ENCODE results near the gene THSD7A.

Gene THSD7A

GRCh38 chr7:11807000-11807399 lies 25.0 kb downstream of the THSD7A start:
- no peak for DNase-seq

DNA sequence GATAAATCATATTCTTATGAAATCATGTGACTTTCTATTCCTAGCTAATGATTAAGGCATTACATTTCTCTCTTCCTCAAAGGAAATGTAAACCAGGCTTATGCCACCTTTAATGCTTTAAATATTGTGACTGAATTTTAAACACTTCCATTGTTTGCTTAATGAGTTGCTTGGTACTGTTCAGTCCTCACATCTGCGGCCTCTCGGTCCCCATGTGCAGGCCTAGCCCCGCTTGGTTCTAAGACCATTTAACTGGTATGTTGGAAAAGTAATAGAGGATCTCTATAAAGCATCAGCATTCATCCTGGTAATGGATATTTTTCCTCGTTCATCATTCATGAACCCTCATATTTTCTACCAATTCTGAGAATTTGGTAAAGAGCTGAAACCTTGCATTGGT lies 27.4 kb downstream of the THSD7A start:
- no peak for DNase-seq

GRCh38 chr7:11795231-11795630 lies 36.8 kb downstream of the THSD7A start:
- DNase-seq = no peak

- no peak for DNase-seq
Measured at GRCh38 chr7:11792166-11792565, 39.8 kb downstream of the THSD7A start.

GRCh38 chr7:11788568-11788967 lies 43.4 kb downstream of the THSD7A start:
- no peak for DNase-seq

DNA sequence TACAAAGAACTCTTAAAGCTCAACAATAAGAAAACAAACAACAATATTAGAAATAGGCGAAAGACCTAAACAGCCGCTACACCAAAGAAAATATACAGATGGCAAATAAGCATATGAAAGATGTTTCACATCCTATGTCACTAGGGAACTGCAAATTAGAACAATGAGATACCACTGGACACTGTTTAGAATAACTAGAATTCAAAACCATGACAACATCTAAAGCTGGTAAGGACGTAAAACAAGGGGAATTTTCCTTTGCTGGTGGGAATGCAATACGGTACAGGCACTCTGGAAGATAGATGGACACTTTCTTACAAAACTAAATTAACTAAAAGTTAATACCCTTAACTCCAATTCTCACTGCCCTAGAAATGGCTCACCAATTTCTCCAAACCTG lies 44.5 kb downstream of the THSD7A start:
- no peak for DNase-seq

- DNase-seq = no peak
Measured at GRCh38 chr7:11786186-11786585, 45.8 kb downstream of the THSD7A start.

DNA sequence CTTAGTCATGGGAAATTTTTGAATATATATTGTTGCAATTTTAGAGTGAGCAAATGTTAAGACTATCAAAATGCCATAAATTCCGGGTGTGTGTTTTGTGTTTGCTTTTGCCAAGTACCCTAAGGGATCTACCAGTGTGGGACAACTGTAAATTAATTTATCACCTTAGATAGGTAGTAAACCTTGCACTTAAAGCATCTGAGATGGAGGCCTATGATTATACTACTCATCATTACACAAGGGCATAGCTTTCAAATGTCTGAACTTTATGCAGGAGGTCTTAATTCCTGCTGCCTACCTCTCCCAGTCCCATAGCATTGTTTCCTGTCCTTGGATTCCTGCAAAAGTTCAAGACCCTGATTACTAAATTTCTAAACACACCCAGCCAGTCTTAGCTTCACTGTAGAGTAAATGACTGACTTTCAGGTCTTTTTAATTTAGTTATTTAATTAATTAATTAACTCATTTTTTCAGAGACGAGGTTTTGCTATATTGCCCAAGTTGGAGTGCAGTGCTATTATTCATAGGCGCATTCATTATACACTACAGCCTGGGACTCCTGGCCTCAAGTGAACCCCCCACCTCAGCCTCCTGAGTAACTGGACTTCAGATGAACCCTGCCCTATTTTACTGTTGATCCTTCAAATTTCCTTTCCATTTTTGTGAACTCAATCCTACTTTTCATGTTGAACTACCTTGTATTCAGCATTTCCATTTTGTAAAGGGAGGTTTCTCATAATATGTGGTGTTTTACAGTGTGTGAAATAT lies 47.0 kb downstream of the THSD7A start:
- no peak for DNase-seq

GRCh38 chr7:11779864-11780674 lies 51.9 kb downstream of the THSD7A start:
- no peak for DNase-seq

GRCh38 chr7:11776039-11776438 lies 56.0 kb downstream of the THSD7A start:
- DNase-seq = no peak

DNA sequence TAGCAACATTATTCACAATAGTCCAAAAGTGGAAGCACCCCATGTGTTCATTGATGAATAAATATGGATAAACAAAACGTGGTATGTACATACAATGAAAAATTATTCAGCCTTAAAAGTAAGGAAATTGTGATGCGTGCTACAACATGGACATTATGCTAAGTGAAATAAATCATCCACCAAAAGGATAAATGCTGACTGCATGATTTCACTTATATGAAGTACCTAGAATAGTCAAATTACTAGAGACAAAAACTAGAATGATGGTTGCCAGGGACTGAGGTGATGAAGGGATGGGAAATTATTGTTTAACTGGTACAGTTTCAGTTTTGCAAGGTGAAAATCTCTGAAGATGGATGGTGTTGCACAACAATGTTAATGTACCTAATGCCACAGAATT lies 56.6 kb downstream of the THSD7A start:
- DNase-seq = no peak

GRCh38 chr7:11768263-11768662 lies 63.7 kb downstream of the THSD7A start:
- DNase-seq = no peak

- DNase-seq = no peak
Measured at GRCh38 chr7:11767148-11767547, 64.8 kb downstream of the THSD7A start.

DNA sequence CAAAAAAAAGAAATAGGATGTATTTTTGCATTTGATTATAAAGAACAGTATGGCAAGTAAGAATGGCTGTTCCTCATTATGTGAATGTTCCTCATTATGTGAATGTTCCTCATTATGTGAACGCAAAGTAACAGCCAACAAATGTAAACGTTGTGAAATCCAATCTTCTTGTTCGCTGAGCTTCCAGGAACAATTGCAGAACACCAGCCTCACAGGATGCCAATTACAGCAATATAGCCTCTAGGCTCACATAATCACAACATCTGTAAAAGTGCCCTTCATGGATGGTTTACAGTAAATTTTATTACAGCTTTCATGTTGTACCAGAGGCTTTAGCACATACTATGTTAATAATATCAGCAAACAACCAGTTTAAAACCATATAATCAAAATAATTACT lies 71.6 kb downstream of the THSD7A start:
- peak; percentile 33 for DNase-seq

DNA sequence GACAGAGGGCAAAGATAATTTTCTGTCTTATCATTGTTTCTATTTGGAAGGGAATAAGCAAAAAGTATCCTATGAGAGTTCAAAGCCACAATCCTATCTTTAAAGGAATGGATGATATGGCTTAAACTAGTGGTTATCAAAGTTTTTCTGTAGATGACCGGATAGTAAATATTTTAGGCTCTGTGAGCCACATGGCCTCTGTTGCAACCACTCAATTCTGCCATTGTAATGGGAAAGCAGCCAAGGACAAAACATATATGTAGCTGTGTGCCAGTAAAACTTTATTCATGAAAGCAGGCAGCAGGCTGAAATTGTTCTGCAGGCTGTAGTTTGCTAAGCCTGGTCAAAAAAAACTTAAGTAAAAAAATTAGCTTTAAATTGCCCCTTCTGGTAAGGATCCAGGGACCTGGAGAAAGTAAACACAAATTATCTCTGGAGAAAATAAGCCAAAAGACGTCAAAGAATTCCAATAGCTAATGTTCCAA lies 73.3 kb downstream of the THSD7A start:
- no peak for DNase-seq

DNA sequence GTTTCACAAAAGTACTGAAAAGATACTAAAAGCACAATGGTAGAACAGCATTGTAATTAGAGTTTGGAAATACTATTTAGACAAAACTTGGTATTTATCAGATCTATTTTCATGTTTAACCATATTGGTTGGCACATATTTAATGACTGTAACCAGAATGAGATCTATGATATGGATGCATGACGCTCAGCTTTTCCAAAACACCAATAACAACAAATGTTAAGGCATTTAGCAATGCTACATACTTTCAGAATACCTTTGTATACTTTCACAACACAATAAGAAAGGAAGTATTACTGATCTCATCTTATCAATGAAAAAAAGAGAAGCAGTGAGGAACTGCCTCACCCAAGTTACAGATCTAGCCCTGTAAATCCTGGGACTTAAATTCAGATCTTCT lies 74.8 kb downstream of the THSD7A start:
- DNase-seq = no peak

- DNase-seq = no peak
Measured at GRCh38 chr7:11754933-11755332, 77.1 kb downstream of the THSD7A start.

DNA sequence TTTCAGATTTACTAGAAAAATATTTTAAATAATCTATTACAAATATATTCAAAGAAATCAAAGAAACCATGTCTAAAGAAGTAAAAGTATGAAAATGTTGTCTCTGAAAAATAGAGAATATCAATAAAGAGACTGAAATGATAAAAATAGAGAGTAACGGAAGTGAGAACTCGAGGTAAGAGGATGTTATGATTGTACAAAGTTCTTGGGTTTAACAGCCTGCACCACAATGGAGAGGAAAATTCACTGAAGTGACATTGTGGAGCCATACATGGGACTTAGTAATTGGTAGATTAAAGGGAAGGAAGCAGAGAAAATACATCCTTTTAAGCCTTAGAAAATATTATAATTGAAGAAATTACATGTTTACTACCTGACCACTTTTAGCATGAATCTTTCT lies 77.9 kb downstream of the THSD7A start:
- DNase-seq = no peak

GRCh38 chr7:11753433-11753832 lies 78.6 kb downstream of the THSD7A start:
- no peak for DNase-seq

DNA sequence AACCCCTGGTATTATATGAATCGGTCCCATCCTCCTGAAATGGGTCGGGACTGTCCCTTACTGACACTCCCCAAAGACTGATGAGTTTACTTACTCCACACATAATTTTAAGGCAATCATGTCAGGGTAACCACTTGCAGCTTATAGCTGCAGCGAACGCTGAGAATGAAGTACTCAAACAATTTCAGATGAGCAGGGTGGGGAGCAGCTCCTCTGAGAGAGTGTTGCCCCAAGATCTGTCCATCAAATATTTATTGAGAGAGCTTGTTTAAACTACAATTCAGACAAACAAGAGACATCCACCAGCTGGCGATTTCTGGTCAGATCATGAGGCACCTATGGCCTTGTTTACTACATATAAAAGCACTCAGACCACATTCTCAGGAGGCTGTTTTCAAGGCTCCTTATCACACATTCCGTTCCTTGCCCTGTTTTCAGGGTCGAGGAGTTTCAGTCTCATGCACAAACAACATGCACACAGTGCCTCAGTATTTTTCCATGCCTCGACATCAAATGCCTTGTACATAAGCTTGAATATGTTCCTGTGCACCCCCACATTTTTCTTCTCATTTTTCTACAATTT lies 80.1 kb downstream of the THSD7A start:
- DNase-seq = no peak

- DNase-seq = no peak
Measured at GRCh38 chr7:11751315-11751714, 80.7 kb downstream of the THSD7A start.

GRCh38 chr7:11750191-11750590 lies 81.8 kb downstream of the THSD7A start:
- DNase-seq = no peak

DNA sequence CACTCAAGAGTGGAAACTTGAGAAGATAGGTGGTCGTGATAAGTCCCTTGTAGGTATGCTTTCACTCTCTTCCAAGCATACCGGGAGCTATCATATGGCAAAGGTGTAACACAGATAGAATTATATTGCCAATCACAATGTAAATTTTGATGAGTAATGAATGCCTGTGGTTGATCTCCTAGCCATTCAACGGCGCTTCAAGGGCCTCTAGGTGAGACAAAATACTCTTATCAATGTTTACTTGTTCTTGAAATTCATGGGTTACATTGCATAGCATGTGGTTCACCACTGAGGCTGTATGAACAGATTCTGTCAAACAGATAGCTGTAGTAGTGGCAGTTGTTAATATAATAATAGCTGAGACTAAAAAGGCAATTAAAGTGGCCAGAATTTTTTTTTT lies 82.4 kb downstream of the THSD7A start:
- DNase-seq = peak; percentile 12

DNA sequence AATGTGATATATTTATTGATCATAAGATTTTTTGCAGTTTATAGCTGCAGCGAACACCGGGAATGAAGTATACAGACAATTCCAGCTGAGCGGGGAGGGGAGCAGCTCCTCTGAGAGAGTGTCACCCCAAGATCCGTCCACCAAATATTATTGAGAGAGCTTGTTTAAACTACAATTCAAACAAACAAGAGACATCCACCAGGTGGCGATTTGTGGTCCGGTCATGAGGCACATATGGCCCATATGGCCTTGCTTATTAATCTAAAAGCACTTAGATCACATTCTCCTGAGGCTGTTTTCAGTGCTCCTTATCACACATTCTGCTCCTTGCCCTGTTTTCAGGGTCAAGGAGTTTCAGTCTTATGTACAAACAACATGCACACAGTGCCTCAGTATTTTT lies 83.1 kb downstream of the THSD7A start:
- no peak for DNase-seq

Data from NCI-H2107 (cell line).